HTR-8/SVneo (cell line): ENCODE measurements around the gene RNU4-1.

Experiments
- DNase-seq: peaks from one replicate; pipeline ENCODE4 v3.0.0; 2011; ENCODE audit warnings: low spot score, mixed read lengths; ENCODE audit not compliant: insufficient read length
- FAIRE-seq: peaks from 2 replicates; lab custom pipeline; 2011; peaks lifted over from hg19 to GRCh38; lab: Jason Lieb, UNC

RNU4-1 gene

DNA sequence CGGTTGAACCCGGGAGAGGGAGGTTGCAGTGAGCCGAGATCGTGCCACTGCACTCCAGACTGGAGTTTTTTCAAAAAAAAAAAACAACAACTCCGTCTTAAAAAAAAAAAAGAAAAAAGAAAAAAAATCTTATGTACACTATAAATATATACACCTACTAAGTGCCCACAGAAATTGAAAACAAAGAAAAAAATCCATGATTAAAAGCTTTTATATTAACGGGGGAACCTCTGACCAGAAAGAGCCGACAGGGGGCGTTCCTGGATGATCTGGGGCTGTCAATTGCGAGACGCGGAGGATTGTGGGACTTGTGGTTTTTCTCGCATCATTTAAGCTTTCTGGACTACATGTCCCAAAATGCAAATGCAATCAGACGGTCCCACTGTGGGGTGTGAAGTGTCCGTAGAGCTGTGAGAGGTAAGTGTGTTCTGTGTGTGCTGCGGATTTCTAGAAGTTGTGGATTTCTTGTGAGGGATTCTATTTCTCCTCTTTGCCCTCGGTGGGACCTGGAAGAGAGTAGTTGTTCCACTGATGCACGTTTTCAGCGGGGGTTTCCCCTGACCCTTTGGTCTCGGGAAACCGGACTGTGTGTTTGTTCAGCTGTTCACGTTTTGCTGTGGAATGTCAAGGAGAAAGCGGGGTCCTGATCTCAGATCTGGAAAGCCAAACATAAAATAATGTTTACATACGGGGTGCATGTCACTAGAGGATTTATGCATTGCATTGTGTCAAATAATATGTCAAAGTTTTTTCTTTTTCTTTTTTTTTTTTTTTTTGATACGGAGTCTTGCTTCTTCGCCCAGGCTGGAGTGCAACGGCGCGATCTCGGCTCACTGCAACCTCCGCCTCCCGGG is 9.2 kb upstream of the RNU4-1 start, which contains the start of gene SIRT4:
Gene SIRT4 (plus strand): TSS at position 360 of the 854 bp plus-strand sequence. CDS start 1,241 bp downstream, outside the sequence.
- FAIRE-seq (peak; percentile 90), DNase-seq (peak; percentile 96)

GRCh38 chr12:120292411-120292660 is 701 bp downstream of the RNU4-1 start:
- no peak for FAIRE-seq
- DNase-seq, result no peak

DNA sequence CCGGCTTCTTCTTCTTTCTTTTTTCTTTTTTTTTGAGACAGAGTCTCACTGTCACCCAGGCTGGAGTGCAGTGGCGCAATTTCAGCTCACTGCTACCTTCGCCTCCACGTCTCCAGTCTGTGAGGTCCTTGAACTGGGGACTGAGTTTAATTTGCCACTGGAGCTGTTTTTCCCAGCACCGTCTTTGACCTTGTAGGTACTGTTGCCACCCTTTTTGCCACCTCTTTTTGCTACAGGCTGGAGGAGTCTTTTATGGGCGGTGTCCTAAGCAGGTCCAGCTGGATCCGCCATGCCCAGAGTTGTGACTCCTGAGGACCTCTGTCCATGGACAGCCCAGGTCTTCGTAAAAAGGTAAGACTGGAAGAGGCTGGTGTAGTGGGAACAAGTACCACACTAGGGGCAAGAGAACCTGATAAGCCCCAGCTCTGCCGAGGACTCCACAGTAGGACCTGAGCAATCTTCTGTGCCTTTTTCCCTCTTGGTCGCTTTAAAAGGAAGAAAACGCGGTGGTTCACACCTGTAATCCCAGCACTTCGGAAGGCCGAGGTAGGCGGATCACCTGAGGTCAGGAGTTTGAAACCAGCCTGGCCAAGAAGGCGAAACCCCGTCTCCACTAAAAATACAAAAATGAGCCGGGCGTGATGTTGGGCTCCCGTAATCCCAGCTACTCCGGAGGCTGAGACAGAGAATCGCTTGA is 2.3 kb downstream of the RNU4-1 start:
- FAIRE-seq (no peak), DNase-seq (no peak)

DNA sequence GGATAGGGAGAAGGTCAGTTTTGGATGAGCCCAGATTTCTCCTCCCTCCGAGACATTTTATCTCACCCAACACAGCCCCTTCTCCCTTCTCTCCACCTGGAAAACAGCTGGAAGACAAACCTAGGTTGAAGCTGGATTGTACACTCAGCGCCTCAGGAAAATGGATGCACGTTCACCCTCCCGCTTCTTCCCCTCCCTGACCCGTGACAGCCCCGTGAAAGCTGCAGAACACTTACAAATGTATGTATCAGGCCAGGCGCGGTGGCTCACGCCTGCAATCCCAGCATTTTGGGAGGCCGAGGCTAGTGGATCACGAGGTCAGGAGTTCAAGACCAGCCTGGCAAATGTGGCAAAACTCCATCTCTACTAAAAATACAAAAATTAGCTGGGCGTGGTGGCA is 5.5 kb downstream of the RNU4-1 start:
- no peak for DNase-seq
- FAIRE-seq, result no peak

DNA sequence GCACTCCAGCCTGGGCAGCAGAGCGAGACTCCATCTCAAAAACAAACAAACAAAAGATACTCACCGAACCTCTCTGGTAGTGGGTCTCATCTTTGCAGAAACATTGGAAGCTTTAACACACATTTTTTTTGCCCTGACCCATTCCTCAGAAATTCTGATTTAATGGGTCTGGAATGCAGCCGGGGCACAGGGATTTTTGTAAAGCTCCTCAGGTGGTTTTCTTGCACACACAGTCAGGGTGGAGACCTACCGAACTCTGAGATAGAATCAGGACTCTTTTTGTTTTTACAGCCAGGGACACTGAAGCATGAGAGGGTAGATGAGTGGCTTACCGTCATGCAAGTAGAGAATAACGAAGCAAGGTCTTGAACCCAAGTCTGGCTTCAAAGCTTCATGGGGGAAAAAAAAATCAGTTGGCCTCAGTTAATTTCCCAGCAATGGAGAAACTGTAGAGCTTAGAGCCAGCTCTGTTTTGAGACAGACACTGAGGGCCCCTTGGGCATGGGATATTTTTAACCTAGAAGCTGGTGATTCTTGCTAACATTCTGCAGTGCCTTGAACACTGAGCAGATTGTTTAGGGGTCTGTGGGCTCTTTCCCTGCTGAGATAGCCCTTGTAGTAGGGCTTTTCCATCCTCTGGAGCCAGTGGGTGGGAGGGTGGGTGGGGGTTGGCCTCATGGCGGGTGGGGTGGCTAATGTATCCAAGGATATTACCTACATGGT is 6.1 kb downstream of the RNU4-1 start:
- DNase-seq (no peak), FAIRE-seq (no peak)

DNA sequence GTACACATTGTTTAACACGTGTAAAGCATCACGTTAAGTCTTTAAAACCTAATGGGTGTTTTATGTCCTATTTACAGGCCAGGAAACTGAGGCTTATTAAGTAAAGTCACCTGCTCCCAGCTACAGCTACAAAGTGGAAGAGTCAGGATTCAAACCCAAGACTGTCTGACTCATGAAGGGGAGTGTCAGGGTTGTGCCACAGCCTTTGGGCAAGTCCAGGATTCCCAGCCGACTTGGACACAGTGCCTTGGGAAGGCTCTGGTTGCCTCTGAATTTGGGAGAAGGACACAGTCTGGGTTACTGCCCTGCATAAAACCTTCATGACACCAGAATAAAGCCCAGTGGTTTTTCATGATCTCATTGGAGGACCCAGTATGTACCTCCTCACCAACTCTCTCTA is 8.7 kb downstream of the RNU4-1 start:
- FAIRE-seq (no peak), DNase-seq (no peak)

DNA sequence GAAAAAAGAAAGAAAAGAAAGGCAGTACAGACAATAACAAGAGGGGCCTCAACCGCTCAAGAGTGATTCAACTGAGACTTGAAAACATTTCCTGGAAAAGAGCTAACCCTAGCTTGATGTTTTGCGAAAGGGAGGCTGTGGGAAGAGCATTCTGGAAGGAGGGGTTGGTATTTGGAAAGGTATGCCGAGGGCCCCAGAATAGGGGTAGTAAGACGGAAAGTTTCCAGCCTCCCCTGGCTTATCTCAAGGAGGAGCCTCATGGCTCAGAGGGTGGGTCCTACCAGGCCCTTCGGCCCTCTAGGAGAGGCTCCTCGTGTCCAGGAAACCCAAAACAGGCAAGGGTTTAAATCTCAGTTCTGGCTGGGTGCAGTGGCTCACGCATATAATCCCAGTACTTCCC is 9.7 kb downstream of the RNU4-1 start:
- DNase-seq (no peak), FAIRE-seq (no peak)

- no peak for FAIRE-seq
- DNase-seq, result no peak
These were observed 14.6 kb downstream of the RNU4-1 start for GRCh38 chr12:120278137-120279069.

- FAIRE-seq (no peak), DNase-seq (no peak)
These were observed 16.3 kb downstream of the RNU4-1 start for GRCh38 chr12:120276734-120277133.

DNA sequence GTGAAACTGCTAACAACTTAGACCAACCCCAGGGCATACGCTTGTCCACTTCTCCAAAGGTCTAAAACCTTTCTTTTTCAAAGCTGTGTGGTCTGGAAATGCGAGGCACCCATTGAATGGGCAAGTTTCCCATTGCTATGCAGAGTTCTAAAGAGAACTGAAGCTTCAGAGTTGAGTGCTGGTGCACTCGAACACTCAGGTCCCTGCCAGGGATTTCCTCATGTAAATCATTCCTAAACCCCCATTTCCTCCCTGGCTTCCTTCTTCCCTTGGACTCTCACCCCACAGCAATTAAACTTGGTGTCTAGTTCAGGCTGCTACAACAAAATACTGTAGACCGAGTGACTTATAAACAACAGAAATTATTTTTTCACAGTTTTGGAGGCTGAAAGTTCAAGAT is 25.3 kb downstream of the RNU4-1 start:
- DNase-seq (no peak), FAIRE-seq (no peak)

GRCh38 chr12:120266180-120266870 is 26.7 kb downstream of the RNU4-1 start:
- FAIRE-seq (no peak), DNase-seq (no peak)

- peak; percentile 73 for DNase-seq
- peak; percentile 93 for FAIRE-seq
These were observed 27.4 kb downstream of the RNU4-1 start, which contains the start of gene PXN for GRCh38 chr12:120265473-120266179. Gene PXN, minus strand, starts transcription at chr12:120265730. Its CDS starts 101 bp downstream, at chr12:120265629.

DNA sequence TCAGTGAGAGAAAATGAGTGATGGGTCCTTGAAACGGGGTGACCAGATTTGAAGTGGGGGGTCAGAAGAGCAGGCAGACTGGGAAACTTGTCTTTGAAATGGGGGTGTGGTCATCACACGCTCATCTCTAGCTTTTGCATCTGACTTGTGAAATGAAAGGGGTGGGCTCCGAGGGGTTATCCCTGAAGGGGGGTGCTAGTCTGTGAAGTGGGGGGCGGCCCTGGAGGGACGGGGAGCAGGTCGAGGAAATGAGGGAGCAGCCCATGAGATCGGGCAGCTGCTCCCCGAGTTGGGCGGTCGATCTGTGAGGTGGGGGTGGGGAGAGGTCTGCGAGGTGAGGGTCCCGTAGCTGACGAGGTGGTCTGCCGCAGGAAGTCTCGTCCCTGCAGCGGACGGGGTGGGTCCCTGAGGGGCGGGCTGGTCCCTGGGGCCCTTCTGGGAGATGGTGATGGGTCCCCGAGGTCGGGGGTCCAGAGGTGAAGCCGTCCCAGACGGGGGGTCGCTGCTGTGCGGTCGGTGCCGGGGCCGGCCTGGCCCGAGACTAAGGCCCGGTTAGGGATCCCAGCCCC is 28.0 kb downstream of the RNU4-1 start:
- no peak for FAIRE-seq
- no peak for DNase-seq

- FAIRE-seq (no peak), DNase-seq (no peak)
These were observed 28.7 kb downstream of the RNU4-1 start for GRCh38 chr12:120264086-120264903.

GRCh38 chr12:120263748-120264085 is 29.3 kb downstream of the RNU4-1 start:
- DNase-seq (no peak), FAIRE-seq (no peak)

DNA sequence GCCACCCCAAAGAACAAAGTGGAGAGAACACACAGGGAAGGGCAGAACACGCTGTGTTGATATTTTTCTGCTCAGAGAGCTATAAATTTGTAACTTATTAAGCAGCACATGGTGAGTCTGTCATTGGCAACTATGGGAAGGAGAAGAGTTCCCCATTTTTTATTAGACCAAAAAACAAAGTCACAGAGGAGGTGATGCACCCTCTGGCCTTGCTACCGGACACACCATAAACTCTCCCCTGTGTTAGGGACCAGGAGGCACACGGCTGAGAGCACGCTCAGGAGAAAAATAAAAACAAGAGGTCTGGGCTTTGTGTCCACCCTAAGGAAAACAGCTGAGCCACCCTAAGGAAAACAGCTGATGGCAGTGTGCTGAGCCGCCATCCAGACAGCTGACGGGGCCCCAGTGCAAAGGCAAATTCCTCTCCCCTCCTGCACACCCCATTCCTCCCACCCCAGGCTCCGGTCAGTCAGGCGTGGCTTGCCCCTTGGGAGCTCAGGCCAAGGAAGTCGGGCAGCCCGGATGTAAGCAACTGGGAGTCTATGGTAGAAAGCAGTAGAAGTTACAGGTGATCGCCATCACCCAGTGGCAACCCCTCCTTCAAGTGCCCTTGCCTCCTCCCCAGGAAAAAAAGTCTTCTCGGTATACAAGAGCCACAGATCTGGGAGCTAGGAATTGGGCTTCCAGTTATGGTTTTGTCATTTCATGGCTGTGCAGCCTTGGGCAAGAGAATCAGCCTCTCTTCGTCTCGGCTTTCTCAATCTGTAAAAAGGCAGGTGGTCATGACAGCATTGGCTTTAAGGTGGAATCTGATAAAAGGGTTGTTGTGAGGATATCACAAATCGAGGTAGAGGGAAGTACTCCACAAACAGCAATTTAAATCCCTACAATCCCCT is 29.9 kb downstream of the RNU4-1 start:
- DNase-seq (no peak), FAIRE-seq (no peak)
